Tibial nerve (tissue), 4 donors: ENCODE measurements around the gene SLC5A12. TPM values are rescaled to one million over a fixed set of nuclear protein-coding genes. Genes with fewer than 3 reads are reported as not detected.

Source experiments
- DNase-seq, 2 donors: peaks; one replicate each; pipeline ENCODE4 v3.0.0-alpha.2; 2019; ENCODE audit warnings: low spot score in 2 of 2
- H3K27ac ChIP-seq, 4 donors: fragments of 200-600 bp; sonication (generic) in 3 of 4; one replicate each; pipeline ENCODE4 v1.5.1; 2017 to 2019; ENCODE audit warnings: mild to moderate bottlenecking in 1 of 4
- H3K27me3 ChIP-seq, 2 donors: fragments of 200-600 bp; sonication (generic) in 1 of 2; one replicate each; pipeline versions ENCODE4 v1.5.1 to v1.6.0; 2017 to 2019
- H3K36me3 ChIP-seq, 3 donors: fragments of 200-600 bp; sonication (generic); one replicate each; pipeline ENCODE4 v1.5.1; 2018 to 2019
- H3K4me1 ChIP-seq, 4 donors: fragments of 200-600 bp; sonication (generic) in 3 of 4; one replicate each; pipeline ENCODE4 v1.5.1; 2017 to 2019
- H3K4me3 ChIP-seq, 4 donors: fragments of 200-600 bp; sonication (generic) in 3 of 4; one replicate each; pipeline ENCODE4 v1.5.1; 2017 to 2019; ENCODE audit warnings: mild to moderate bottlenecking in 1 of 4, moderate library complexity in 1 of 4
- H3K9me3 ChIP-seq, 4 donors: fragments of 200-600 bp; sonication (generic) in 3 of 4; one replicate each; pipeline ENCODE4 v1.5.1; 2017 to 2019
- EP300 ChIP-seq, 2 donors: sonication (generic); formaldehyde crosslinking; IDR thresholded peaks; one replicate each; pipeline ENCODE4 v1.6.1; 2017; ENCODE audit warnings: antibody characterized with exemption in 2 of 2, mild to moderate bottlenecking in 1 of 2
- POLR2A ChIP-seq, 2 donors: fragments of 450-650 bp; IDR thresholded peaks; one replicate each; pipeline ENCODE4 v1.6.1; 2017; ENCODE audit warnings: antibody characterized with exemption in 2 of 2, mild to moderate bottlenecking in 2 of 2, moderate library complexity in 2 of 2
- WGBS, 2 donors: methylation state at CpG; one replicate each; pipeline ENCODE4 v1.1.5; 2018; 5-methylcytosine and 5-hydroxymethylcytosine counted together
- total RNA-seq, 4 donors: library from RNA; depleted of rRNA; stranded (reverse); fragments of >200 nt; gene quantifications; one replicate each; pipeline ENCODE4 v1.1.0, GENCODE V29; 2016
- TF ChIP-seq, protein P1 (sequence below), 5 experiments: fragments of 200-600 bp in 3 of 5; fragments of 450-650 bp in 2 of 5; sonication (generic) in 3 of 5; IDR thresholded peaks; one replicate each; pipeline ENCODE4 v1.5.1; 2016 to 2019; ENCODE audit warnings: antibody characterized with exemption in 5 of 5, mild to moderate bottlenecking in 3 of 5, moderate library complexity in 2 of 5

The SLC5A12 gene
- total RNA-seq, 4 donors from 2014 or later = under 0.01 to 0.90 (median 0.53) TPM

DNA sequence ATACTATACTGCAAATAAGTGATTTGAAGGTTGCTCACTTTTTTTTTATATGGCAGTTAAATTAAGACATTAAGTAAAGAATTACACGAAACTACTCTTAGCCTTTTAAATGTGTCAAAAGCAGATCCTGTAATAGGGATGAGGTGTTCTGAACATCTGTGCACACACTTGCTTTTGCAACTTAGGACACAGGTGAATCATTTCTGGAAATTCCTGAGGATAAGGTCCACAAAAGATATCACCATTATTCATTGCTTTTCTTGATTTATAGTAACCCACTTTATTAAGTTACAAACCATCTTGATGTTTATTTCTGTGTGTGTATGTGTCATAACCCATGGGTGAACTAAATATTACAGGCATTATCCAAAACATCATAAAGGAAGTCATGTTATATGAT lies 55.9 kb downstream of the SLC5A12 start:
- H3K27me3 ChIP-seq = no peaks in the 10 kb centered on the region
- DNase-seq = no peak
- no peak overlapping the region for H3K4me3 ChIP-seq
- H3K9me3 ChIP-seq = no peaks in the 10 kb centered on the region
- WGBS, 2 donors = 89 to 97% methylated on average over 1 of the region's 1 CpG
- no peak overlapping the region for H3K27ac ChIP-seq
- no peaks in the 10 kb centered on the region for H3K36me3 ChIP-seq
- TF ChIP-seq EP300 (IDR thresholded peaks at IDR 0.05) (no peak), POLR2A (IDR thresholded peaks at IDR 0.05) (no peak)
- TF ChIP-seq, protein P1, sequence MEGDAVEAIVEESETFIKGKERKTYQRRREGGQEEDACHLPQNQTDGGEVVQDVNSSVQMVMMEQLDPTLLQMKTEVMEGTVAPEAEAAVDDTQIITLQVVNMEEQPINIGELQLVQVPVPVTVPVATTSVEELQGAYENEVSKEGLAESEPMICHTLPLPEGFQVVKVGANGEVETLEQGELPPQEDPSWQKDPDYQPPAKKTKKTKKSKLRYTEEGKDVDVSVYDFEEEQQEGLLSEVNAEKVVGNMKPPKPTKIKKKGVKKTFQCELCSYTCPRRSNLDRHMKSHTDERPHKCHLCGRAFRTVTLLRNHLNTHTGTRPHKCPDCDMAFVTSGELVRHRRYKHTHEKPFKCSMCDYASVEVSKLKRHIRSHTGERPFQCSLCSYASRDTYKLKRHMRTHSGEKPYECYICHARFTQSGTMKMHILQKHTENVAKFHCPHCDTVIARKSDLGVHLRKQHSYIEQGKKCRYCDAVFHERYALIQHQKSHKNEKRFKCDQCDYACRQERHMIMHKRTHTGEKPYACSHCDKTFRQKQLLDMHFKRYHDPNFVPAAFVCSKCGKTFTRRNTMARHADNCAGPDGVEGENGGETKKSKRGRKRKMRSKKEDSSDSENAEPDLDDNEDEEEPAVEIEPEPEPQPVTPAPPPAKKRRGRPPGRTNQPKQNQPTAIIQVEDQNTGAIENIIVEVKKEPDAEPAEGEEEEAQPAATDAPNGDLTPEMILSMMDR (IDR thresholded peaks at IDR 0.05) = no peak
- H3K4me1 ChIP-seq = peaks cover 0 to 4% (median 0%) of the 10 kb centered on the region in 4 donors

DNA sequence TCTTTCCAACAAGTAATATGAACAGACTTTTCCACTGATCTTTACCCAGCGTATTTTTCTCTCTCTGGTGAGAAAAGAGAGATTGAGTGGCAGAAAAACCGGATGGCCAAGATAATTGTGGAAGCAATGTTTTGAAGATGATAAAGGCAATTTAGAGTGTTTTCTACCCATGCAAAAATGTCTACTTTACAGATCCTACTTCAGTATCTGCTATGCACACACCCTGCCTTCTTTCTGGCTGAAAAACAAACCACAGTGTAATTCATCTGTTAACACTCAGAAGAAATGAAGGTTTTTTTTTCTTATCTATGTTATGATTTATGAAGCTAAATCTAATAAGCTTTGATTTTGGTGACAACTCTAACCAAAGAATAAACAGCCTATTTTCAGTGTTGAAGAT lies 56.8 kb downstream of the SLC5A12 start:
- Histone ChIP-seq H3K36me3 (no peaks in the 10 kb centered on the region), H3K9me3 (no peaks in the 10 kb centered on the region), H3K27me3 (no peaks in the 10 kb centered on the region), H3K27ac (no peak overlapping the region), H3K4me1 (peaks cover 0 to 4% (median 0%) of the 10 kb centered on the region in 4 donors), H3K4me3 (no peak overlapping the region)
- DNase-seq = no peak
- TF ChIP-seq, protein P1 (IDR thresholded peaks at IDR 0.05) = no peak
- TF ChIP-seq POLR2A (IDR thresholded peaks at IDR 0.05) (no peak), EP300 (IDR thresholded peaks at IDR 0.05) (no peak)
- 75 to 77% methylated on average over 2 of the region's 2 CpGs for WGBS, 2 donors

DNA sequence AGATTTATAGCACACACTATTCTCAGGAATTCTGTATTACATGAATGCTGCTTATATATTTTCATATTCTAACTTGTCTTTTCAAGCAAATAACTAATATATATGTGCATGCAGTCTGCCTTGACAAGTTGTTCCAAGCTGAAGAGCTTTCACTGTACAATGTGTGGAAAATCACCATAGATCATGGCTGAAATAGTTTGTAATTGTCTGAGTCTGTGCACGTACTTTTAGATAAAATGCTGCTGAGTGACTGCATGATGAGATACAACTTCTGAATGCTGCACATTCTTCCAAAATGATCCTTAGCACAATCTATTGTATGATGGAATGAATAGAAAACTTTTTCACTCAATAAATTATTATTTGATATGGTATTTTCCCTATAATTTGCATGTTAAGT lies 58.9 kb downstream of the SLC5A12 start:
- H3K27ac ChIP-seq = no peak overlapping the region
- no peaks in the 10 kb centered on the region for H3K36me3 ChIP-seq
- no peaks in the 10 kb centered on the region for H3K27me3 ChIP-seq
- DNase-seq = no peak
- H3K4me1 ChIP-seq = peaks cover 0 to 4% (median 0%) of the 10 kb centered on the region in 4 donors
- WGBS, 2 donors = 43 to 47% methylated on average over 1 of the region's 1 CpG
- TF ChIP-seq, protein P1 (IDR thresholded peaks at IDR 0.05) = no peak
- TF ChIP-seq POLR2A (IDR thresholded peaks at IDR 0.05) = no peak
- TF ChIP-seq EP300 (IDR thresholded peaks at IDR 0.05) = no peak
- no peaks in the 10 kb centered on the region for H3K9me3 ChIP-seq
- no peak overlapping the region for H3K4me3 ChIP-seq

DNA sequence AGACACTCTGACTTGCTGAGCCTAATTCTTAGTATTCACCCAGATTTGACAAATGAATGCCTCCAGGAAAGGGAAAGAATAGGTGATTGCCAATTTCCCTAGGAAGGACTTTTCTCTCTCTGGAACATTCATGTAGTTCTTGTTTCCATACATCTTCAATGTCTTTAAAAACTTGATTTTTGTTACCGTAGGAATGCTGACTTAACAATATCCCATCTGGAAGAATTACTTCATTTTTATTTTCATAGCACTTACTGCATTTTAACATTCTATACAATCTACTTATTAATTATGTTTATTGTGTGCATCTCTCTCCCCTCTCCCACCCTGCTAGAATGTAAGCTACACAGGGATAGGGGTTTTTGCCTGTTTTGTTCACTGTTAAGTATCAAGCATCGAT lies 66.6 kb downstream of the SLC5A12 start:
- Histone ChIP-seq H3K4me3 (no peak overlapping the region), H3K27ac (no peak overlapping the region), H3K36me3 (no peaks in the 10 kb centered on the region), H3K27me3 (no peaks in the 10 kb centered on the region), H3K4me1 (no peaks in the 10 kb centered on the region), H3K9me3 (no peaks in the 10 kb centered on the region)
- no peak for TF ChIP-seq EP300 (IDR thresholded peaks at IDR 0.05)
- WGBS, 2 donors = 83 to 87% methylated on average over 2 of the region's 2 CpGs
- no peak for DNase-seq

DNA sequence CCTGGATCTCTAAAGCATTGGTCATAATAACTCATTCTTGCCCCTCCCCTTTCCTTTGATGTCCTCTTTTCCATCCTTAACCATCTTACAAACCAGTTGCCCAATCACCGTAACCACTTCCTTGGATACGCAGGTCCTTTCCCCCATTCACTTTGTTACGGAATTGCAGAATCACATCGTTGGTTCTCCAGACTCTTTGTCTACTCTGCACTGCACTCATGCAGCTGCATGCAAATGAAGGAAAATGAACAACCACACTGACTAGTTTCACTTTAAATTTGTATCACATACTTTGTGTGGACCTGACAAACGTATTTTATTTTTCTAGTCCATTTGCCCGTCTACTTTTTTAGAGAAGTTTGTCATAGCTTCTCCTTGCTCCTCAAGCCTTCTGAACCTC lies 69.9 kb downstream of the SLC5A12 start:
- no peaks in the 10 kb centered on the region for H3K4me1 ChIP-seq

More for the DNA sequence above, 69.9 kb downstream of the SLC5A12 start:
- DNase-seq = no peak
- Histone ChIP-seq H3K9me3 (no peaks in the 10 kb centered on the region), H3K36me3 (no peaks in the 10 kb centered on the region), H3K27ac (no peak overlapping the region), H3K27me3 (no peaks in the 10 kb centered on the region), H3K4me3 (no peak overlapping the region)
- WGBS, 2 donors = 90 to 93% methylated on average over 6 of the region's 6 CpGs
- TF ChIP-seq, protein P1 (IDR thresholded peaks at IDR 0.05) = no peak
- TF ChIP-seq POLR2A (IDR thresholded peaks at IDR 0.05) (no peak), EP300 (IDR thresholded peaks at IDR 0.05) (no peak)
